Nephron progenitor cell (in vitro differentiated cells): Measurements from ENCODE around the gene PARP11.

ENCODE experiments used
- DNase-seq: peaks from one replicate; pipeline ENCODE4 v3.0.0; 2021
- H3K27ac Mint-ChIP-seq: 2 replicates; pipeline ENCODE4 v1.8.0; 2021; ENCODE audit warnings: mild to moderate bottlenecking, moderate library complexity, mixed read lengths
- H3K27me3 Mint-ChIP-seq: 2 replicates; pipeline ENCODE4 v1.8.0; 2021; ENCODE audit warnings: mild to moderate bottlenecking, low read depth, mixed read lengths; ENCODE audit not compliant: poor library complexity
- H3K36me3 Mint-ChIP-seq: 2 replicates; pipeline ENCODE4 v1.8.0; 2021; ENCODE audit warnings: low read depth, mixed read lengths
- H3K4me1 Mint-ChIP-seq: 2 replicates; pipeline ENCODE4 v1.8.0; 2021; ENCODE audit warnings: mixed read lengths
- H3K4me3 Mint-ChIP-seq: 2 replicates; pipeline ENCODE4 v1.8.0; 2021; ENCODE audit warnings: mild to moderate bottlenecking, moderate library complexity, mixed read lengths
- H3K9me3 Mint-ChIP-seq: 2 replicates; pipeline ENCODE4 v1.8.0; 2021; ENCODE audit warnings: mild to moderate bottlenecking, moderate library complexity, mixed read lengths
- CTCF ChIP-seq: fragments of 200-600 bp; sonication (generic); IDR thresholded peaks from 2 replicates; pipeline ENCODE4 v1.5.0; 2021; ENCODE audit warnings: antibody characterized with exemption

PARP11 gene

DNA sequence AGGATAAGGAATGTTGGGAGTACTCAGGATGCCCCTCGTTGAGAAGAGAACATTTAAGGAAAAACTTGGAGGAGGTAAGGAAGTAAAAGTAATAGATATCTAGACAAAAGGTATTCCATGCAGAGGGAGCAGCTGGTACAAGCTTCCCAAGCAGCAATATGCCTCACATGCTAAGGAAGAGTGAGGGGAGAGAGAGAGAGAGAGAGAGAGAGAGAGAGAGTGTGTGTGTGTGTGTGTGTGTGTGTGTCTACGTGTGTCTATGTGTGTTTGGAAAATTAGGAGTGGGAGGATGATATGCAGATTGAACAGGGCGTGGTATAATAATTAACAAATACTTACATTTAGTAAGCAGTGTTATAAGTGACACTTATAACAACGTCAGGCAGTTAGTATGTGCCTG is 9.2 kb upstream of the PARP11 start:
- H3K36me3 Mint-ChIP-seq: peaks cover 6% of the 10 kb centered on the region
- no peak for TF ChIP-seq CTCF
- peaks cover 27% of the 10 kb centered on the region for H3K4me1 Mint-ChIP-seq
- peaks cover 19% of the 10 kb centered on the region for H3K27me3 Mint-ChIP-seq
- no peak overlapping the region for H3K27ac Mint-ChIP-seq
- DNase-seq: no peak
- H3K4me3 Mint-ChIP-seq: no peak overlapping the region
- H3K9me3 Mint-ChIP-seq: peaks cover 22% of the 10 kb centered on the region

GRCh38 chr12:3881281-3881950 is 8.2 kb upstream of the PARP11 start:
- Mint-ChIP-seq H3K9me3 (peaks cover 22% of the 10 kb centered on the region), H3K4me1 (peaks cover 17% of the 10 kb centered on the region), H3K27ac (no peak overlapping the region), H3K27me3 (peaks cover 23% of the 10 kb centered on the region), H3K4me3 (no peak overlapping the region), H3K36me3 (peaks cover 6% of the 10 kb centered on the region)
- TF ChIP-seq CTCF: no peak
- no peak for DNase-seq

DNA sequence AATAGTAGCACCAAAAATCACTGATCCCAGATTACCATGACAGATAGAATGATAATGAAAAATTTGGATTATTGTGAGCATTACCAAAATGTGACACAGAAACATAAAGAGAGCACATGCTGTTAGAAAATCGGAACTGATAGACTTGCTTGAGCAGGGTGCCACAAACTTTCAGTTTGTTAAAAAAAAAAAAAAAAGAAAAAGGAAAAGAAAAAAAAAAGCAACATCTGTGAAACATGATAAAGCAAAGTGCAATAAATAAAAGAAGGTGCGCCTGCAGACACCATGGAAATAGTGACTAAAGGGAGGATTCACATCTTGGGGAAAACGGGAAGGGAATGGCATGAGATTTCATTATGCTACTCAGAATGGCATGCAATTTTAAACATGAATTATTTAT is 6.6 kb upstream of the PARP11 start:
- Mint-ChIP-seq H3K9me3 (peaks cover 22% of the 10 kb centered on the region), H3K27me3 (peaks cover 22% of the 10 kb centered on the region), H3K36me3 (peaks cover 6% of the 10 kb centered on the region), H3K4me3 (no peak overlapping the region), H3K4me1 (peaks cover 7% of the 10 kb centered on the region), H3K27ac (no peak overlapping the region)
- no peak for DNase-seq
- no peak for TF ChIP-seq CTCF

DNA sequence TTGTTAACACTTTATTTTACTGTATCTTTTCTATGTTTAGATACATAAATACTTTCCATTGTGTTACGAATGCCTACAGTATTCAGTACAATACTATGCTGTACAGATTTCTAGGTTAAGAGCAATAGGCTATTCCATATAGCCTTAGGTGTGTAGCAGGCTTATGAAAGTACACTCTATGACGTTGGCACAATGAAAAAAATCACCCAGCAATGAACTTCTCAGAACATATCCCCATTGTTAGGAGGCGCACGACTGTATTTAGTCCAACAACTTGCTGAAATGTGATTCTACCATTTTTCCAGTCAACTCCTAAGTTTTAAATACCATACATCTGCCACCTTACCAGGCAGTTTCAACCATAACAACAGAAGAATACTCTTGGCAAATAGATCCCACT is 1.8 kb downstream of the PARP11 start:
- H3K4me3 Mint-ChIP-seq: peak overlapping the region; percentile 98
- no peak overlapping the region for H3K27ac Mint-ChIP-seq
- no peak for DNase-seq
- H3K9me3 Mint-ChIP-seq: peaks cover 14% of the 10 kb centered on the region
- peaks cover 26% of the 10 kb centered on the region for H3K36me3 Mint-ChIP-seq
- peaks cover 19% of the 10 kb centered on the region for H3K4me1 Mint-ChIP-seq
- H3K27me3 Mint-ChIP-seq: peaks cover 6% of the 10 kb centered on the region
- no peak for TF ChIP-seq CTCF

- Mint-ChIP-seq H3K27ac (no peak overlapping the region), H3K9me3 (peaks cover 29% of the 10 kb centered on the region), H3K4me1 (peaks cover 19% of the 10 kb centered on the region), H3K4me3 (no peak overlapping the region), H3K36me3 (peaks cover 41% of the 10 kb centered on the region), H3K27me3 (peaks cover 2% of the 10 kb centered on the region)
- DNase-seq: no peak
- no peak for TF ChIP-seq CTCF
These were observed 3.3 kb downstream of the PARP11 start for GRCh38 chr12:3869865-3870264.

GRCh38 chr12:3869433-3869832 is 3.8 kb downstream of the PARP11 start:
- Mint-ChIP-seq H3K27ac (no peak overlapping the region), H3K9me3 (peaks cover 33% of the 10 kb centered on the region), H3K36me3 (peaks cover 46% of the 10 kb centered on the region), H3K27me3 (peaks cover 2% of the 10 kb centered on the region), H3K4me1 (peaks cover 19% of the 10 kb centered on the region), H3K4me3 (no peak overlapping the region)
- no peak for DNase-seq
- TF ChIP-seq CTCF: no peak
